ENCODE measurements around the gene STX4.
A peak's percentile ranks its signal among the peaks of the same experiment; 100 is the strongest.
"Not testable (repeated sequence)": the region's sequence is repeated elsewhere in the genome, so short reads cannot be mapped to it uniquely, and the experiment has no call there.

The STX4 gene

GRCh38 chr16:31000671-31001382, 32.5 kb upstream of the STX4 start:
- DNase-seq = no peak

GRCh38 chr16:31001507-31002249, 31.7 kb upstream of the STX4 start:
- no peak for DNase-seq

- no peak for DNase-seq
Observed at GRCh38 chr16:31002250-31002700, 31.1 kb upstream of the STX4 start.

- DNase-seq = no peak
Observed at GRCh38 chr16:31002862-31003341, 30.5 kb upstream of the STX4 start.

GRCh38 chr16:31003744-31004143, 29.6 kb upstream of the STX4 start:
- DNase-seq = no peak

GRCh38 chr16:31004658-31005057, 28.7 kb upstream of the STX4 start:
- DNase-seq = no peak

- DNase-seq = no peak
Observed at GRCh38 chr16:31005350-31006085, 27.8 kb upstream of the STX4 start.

- DNase-seq = no peak
Observed at GRCh38 chr16:31006086-31006385, 27.3 kb upstream of the STX4 start.

GRCh38 chr16:31006589-31006988, 26.8 kb upstream of the STX4 start:
- DNase-seq = no peak

GRCh38 chr16:31007684-31008083, 25.7 kb upstream of the STX4 start:
- no peak for DNase-seq

GRCh38 chr16:31008149-31008548, 25.2 kb upstream of the STX4 start:
- DNase-seq = no peak

- no peak for DNase-seq
Observed at GRCh38 chr16:31008551-31008950, 24.8 kb upstream of the STX4 start.

GRCh38 chr16:31009120-31009519, 24.2 kb upstream of the STX4 start:
- DNase-seq = no peak

- no peak for DNase-seq
Observed at GRCh38 chr16:31009894-31010584, 23.3 kb upstream of the STX4 start.

- DNase-seq = peak; percentile 76
Observed at GRCh38 chr16:31010585-31011325, 22.6 kb upstream of the STX4 start, which contains the start of gene STX1B. Gene STX1B, minus strand, starts transcription at chr16:31010638. Its CDS starts 242 bp downstream, at chr16:31010396.

- not testable (repeated sequence) for DNase-seq
Observed at GRCh38 chr16:31011815-31012214, 21.5 kb upstream of the STX4 start.

GRCh38 chr16:31013292-31013691, 20.1 kb upstream of the STX4 start:
- not testable (repeated sequence) for DNase-seq

GRCh38 chr16:31016018-31016417, 17.3 kb upstream of the STX4 start:
- DNase-seq = no peak

GRCh38 chr16:31017756-31018155, 15.6 kb upstream of the STX4 start:
- not testable (repeated sequence) for DNase-seq

- DNase-seq = no peak
Observed at GRCh38 chr16:31020536-31020935, 12.8 kb upstream of the STX4 start.

- DNase-seq = no peak
Observed at GRCh38 chr16:31022544-31023251, 10.7 kb upstream of the STX4 start.

GRCh38 chr16:31023252-31023602, 10.1 kb upstream of the STX4 start:
- DNase-seq = no peak
